NCI-H748 treated with DMSO at 0.1 percent for 48 hours (cell line): ENCODE measurements around the gene DROSHA.

ENCODE experiments used
- DNase-seq: peaks from one replicate; lab custom pipeline; 2025; lab: John Stamatoyannopoulos, UW

DROSHA gene

GRCh38 chr5:31464081-31464480, 67.8 kb downstream of the DROSHA start:
- no peak for DNase-seq

- no peak for DNase-seq
Observed at GRCh38 chr5:31463351-31463750, 68.5 kb downstream of the DROSHA start.

- no peak for DNase-seq
Observed at GRCh38 chr5:31459594-31459993, 72.3 kb downstream of the DROSHA start.

GRCh38 chr5:31455172-31455571, 76.7 kb downstream of the DROSHA start:
- no peak for DNase-seq

- no peak for DNase-seq
Observed at GRCh38 chr5:31453522-31453921, 78.4 kb downstream of the DROSHA start.

GRCh38 chr5:31452314-31452713, 79.6 kb downstream of the DROSHA start:
- DNase-seq = no peak

GRCh38 chr5:31449962-31450361, 81.9 kb downstream of the DROSHA start:
- DNase-seq = no peak

GRCh38 chr5:31449174-31449573, 82.7 kb downstream of the DROSHA start:
- DNase-seq = no peak

- DNase-seq = no peak
Observed at GRCh38 chr5:31445041-31445600, 86.8 kb downstream of the DROSHA start.

GRCh38 chr5:31443572-31443971, 88.3 kb downstream of the DROSHA start:
- no peak for DNase-seq

- no peak for DNase-seq
Observed at GRCh38 chr5:31442058-31442745, 89.7 kb downstream of the DROSHA start.

GRCh38 chr5:31436851-31437250, 95.0 kb downstream of the DROSHA start:
- no peak for DNase-seq

- no peak for DNase-seq
Observed at GRCh38 chr5:31435730-31436129, 96.2 kb downstream of the DROSHA start.

- DNase-seq = no peak
Observed at GRCh38 chr5:31434898-31435297, 97.0 kb downstream of the DROSHA start.

GRCh38 chr5:31433229-31433628, 98.7 kb downstream of the DROSHA start:
- no peak for DNase-seq

- DNase-seq = no peak
Observed at GRCh38 chr5:31427724-31428309, 104.1 kb downstream of the DROSHA start.

- no peak for DNase-seq
Observed at GRCh38 chr5:31427013-31427723, 104.7 kb downstream of the DROSHA start.

- no peak for DNase-seq
Observed at GRCh38 chr5:31421806-31422586, 109.9 kb downstream of the DROSHA start.

- no peak for DNase-seq
Observed at GRCh38 chr5:31417512-31417911, 114.4 kb downstream of the DROSHA start.

GRCh38 chr5:31416547-31416946, 115.3 kb downstream of the DROSHA start:
- DNase-seq = no peak

- DNase-seq = no peak
Observed at GRCh38 chr5:31415960-31416359, 115.9 kb downstream of the DROSHA start.
